Parathyroid adenoma (tissue), 2 donors: ENCODE data around the gene BRD1.

ENCODE experiments used
- H2AFZ ChIP-seq: fragments of 300-600 bp; sonication (generic); one replicate; pipeline ENCODE4 v1.7.0; 2017; ENCODE audit warnings: antibody characterized with exemption, mild to moderate bottlenecking
- H3K27ac ChIP-seq: fragments of 300-600 bp; sonication (generic); one replicate; pipeline ENCODE4 v1.7.0; 2017
- H3K27me3 ChIP-seq: fragments of 300-600 bp; sonication (generic); one replicate; pipeline ENCODE4 v1.7.0; 2017; ENCODE audit warnings: low read length; ENCODE audit not compliant: control insufficient read depth, insufficient read depth
- H3K36me3 ChIP-seq: fragments of 300-600 bp; sonication (generic); one replicate; pipeline ENCODE4 v1.7.0; 2017; ENCODE audit warnings: low read length; ENCODE audit not compliant: control insufficient read depth, insufficient read depth
- H3K4me1 ChIP-seq: fragments of 300-600 bp; sonication (generic); one replicate; pipeline ENCODE4 v1.7.0; 2017; ENCODE audit warnings: control low read depth
- H3K4me2 ChIP-seq: fragments of 300-600 bp; sonication (generic); one replicate; pipeline ENCODE4 v1.7.0; 2017; ENCODE audit warnings: low read length
- H3K4me3 ChIP-seq: fragments of 300-600 bp; sonication (generic); one replicate; pipeline ENCODE4 v1.7.0; 2017; ENCODE audit warnings: low read depth, low read length
- H3K79me2 ChIP-seq: fragments of 300-600 bp; sonication (generic); one replicate; pipeline ENCODE4 v1.7.0; 2017; ENCODE audit warnings: control low read depth
- H3K9ac ChIP-seq: fragments of 300-600 bp; sonication (generic); one replicate; pipeline ENCODE4 v1.7.0; 2017; ENCODE audit warnings: mild to moderate bottlenecking
- H3K9me3 ChIP-seq: fragments of 300-600 bp; sonication (generic); one replicate; pipeline ENCODE4 v1.7.0; 2017; ENCODE audit warnings: low read length; ENCODE audit not compliant: control insufficient read depth
- TF ChIP-seq, protein P1 (sequence below): fragments of 300-600 bp; sonication (generic); IDR thresholded peaks from one replicate; pipeline ENCODE4 v1.7.0; 2017; ENCODE audit warnings: antibody characterized with exemption, mild to moderate bottlenecking
- donor health status: primary hyperparathyroidism.

The BRD1 gene

GRCh38 chr22:49735901-49736421 lies 91.7 kb downstream of the BRD1 start:
- TF ChIP-seq, protein P1, sequence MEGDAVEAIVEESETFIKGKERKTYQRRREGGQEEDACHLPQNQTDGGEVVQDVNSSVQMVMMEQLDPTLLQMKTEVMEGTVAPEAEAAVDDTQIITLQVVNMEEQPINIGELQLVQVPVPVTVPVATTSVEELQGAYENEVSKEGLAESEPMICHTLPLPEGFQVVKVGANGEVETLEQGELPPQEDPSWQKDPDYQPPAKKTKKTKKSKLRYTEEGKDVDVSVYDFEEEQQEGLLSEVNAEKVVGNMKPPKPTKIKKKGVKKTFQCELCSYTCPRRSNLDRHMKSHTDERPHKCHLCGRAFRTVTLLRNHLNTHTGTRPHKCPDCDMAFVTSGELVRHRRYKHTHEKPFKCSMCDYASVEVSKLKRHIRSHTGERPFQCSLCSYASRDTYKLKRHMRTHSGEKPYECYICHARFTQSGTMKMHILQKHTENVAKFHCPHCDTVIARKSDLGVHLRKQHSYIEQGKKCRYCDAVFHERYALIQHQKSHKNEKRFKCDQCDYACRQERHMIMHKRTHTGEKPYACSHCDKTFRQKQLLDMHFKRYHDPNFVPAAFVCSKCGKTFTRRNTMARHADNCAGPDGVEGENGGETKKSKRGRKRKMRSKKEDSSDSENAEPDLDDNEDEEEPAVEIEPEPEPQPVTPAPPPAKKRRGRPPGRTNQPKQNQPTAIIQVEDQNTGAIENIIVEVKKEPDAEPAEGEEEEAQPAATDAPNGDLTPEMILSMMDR, result no peak
- H3K27ac ChIP-seq, result no peak overlapping the region
- H3K4me2 ChIP-seq, result no peak overlapping the region
- H3K4me1 ChIP-seq, result no peaks in the 10 kb centered on the region
- H3K9me3 ChIP-seq, result no peaks in the 10 kb centered on the region
- no peak overlapping the region for H3K4me3 ChIP-seq
- H3K79me2 ChIP-seq, result no peaks in the 10 kb centered on the region
- no peak overlapping the region for H3K9ac ChIP-seq
- H3K27me3 ChIP-seq, result no peaks in the 10 kb centered on the region
- no peaks in the 10 kb centered on the region for H3K36me3 ChIP-seq
- H2AFZ ChIP-seq, result no peak overlapping the region

DNA sequence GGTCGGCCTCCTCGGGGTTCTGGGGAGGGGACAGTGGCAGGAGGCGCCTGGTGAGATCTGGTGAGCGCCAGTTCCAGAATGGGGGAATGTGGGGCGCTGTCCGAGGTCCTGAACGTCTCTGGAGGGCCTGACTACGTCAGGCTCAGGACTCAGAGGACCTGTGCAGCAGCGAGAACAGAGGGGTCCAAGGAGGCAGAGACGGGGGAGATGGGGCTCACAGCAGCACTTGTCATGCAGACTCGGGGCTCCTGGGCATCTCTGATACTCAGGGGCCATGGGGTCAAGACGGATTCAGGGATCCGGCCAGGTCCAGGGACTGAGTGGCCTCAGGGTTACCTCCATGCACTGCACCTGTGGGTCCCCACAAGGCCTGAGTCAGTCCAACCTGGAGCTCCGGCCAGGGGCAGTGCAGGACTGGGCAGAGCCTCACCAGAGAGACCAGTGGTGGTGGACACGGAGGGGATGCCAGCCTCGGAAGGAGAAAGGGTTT lies 92.2 kb downstream of the BRD1 start:
- no peak overlapping the region for H2AFZ ChIP-seq
- H3K4me2 ChIP-seq, result no peak overlapping the region
- H3K9ac ChIP-seq, result no peak overlapping the region
- H3K79me2 ChIP-seq, result no peaks in the 10 kb centered on the region
- no peaks in the 10 kb centered on the region for H3K9me3 ChIP-seq
- no peak overlapping the region for H3K27ac ChIP-seq
- no peak overlapping the region for H3K4me3 ChIP-seq
- no peaks in the 10 kb centered on the region for H3K27me3 ChIP-seq
- H3K4me1 ChIP-seq, result no peaks in the 10 kb centered on the region
- TF ChIP-seq, protein P1, result no peak
- no peaks in the 10 kb centered on the region for H3K36me3 ChIP-seq

DNA sequence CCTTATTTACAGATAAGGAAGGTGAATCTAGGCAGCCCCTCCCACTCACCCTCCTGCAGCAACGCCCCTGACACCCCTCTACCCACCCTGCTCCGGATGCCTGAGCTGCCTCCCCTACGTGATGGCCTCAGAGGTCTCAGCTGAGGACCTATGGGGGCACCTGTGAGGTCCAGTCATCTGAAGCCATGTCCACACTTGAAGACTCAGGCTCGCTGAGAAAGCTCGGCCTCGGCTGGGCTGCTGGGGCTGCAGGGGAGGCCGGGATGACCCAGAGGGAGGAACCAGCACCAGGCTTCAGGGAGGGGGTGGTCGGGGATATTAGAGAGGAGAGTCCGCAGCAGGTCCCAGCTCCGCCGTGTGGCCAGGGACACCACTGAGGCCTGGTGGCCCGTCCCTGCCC lies 92.8 kb downstream of the BRD1 start:
- no peaks in the 10 kb centered on the region for H3K36me3 ChIP-seq
- no peaks in the 10 kb centered on the region for H3K79me2 ChIP-seq
- H3K27ac ChIP-seq, result no peak overlapping the region
- no peak overlapping the region for H3K4me2 ChIP-seq
- H2AFZ ChIP-seq, result no peak overlapping the region
- TF ChIP-seq, protein P1, result no peak
- H3K27me3 ChIP-seq, result no peaks in the 10 kb centered on the region
- H3K4me1 ChIP-seq, result no peaks in the 10 kb centered on the region
- no peak overlapping the region for H3K4me3 ChIP-seq
- H3K9ac ChIP-seq, result no peak overlapping the region
- no peaks in the 10 kb centered on the region for H3K9me3 ChIP-seq

- Histone ChIP-seq H3K79me2 (no peaks in the 10 kb centered on the region), H3K27me3 (no peaks in the 10 kb centered on the region), H3K9me3 (no peaks in the 10 kb centered on the region), H3K27ac (no peak overlapping the region), H3K4me1 (no peaks in the 10 kb centered on the region), H3K9ac (no peak overlapping the region), H2AFZ (no peak overlapping the region), H3K4me3 (no peak overlapping the region), H3K4me2 (no peak overlapping the region), H3K36me3 (no peaks in the 10 kb centered on the region)
- TF ChIP-seq, protein P1, result no peak
Observed at GRCh38 chr22:49734390-49734789, 93.3 kb downstream of the BRD1 start.

GRCh38 chr22:49733631-49734030 lies 94.0 kb downstream of the BRD1 start:
- H3K4me1 ChIP-seq, result no peaks in the 10 kb centered on the region
- no peaks in the 10 kb centered on the region for H3K36me3 ChIP-seq
- no peak overlapping the region for H3K27ac ChIP-seq
- TF ChIP-seq, protein P1, result no peak
- H2AFZ ChIP-seq, result no peak overlapping the region
- H3K4me2 ChIP-seq, result no peak overlapping the region
- H3K9me3 ChIP-seq, result no peaks in the 10 kb centered on the region
- no peaks in the 10 kb centered on the region for H3K27me3 ChIP-seq
- no peak overlapping the region for H3K9ac ChIP-seq
- H3K4me3 ChIP-seq, result no peak overlapping the region
- H3K79me2 ChIP-seq, result no peaks in the 10 kb centered on the region
